HG02588 (cell line): Measurements from ENCODE around the gene NSD2.

Source experiments
- ATAC-seq: cut with Tn5 transposase; IDR thresholded peaks from one replicate; pipeline ENCODE4 v1.9.1; 2021; ENCODE audit warnings: mild to moderate bottlenecking, moderate library complexity; ENCODE audit not compliant: unreplicated experiment

The NSD2 gene

GRCh38 chr4:1982124-1983052 is 111.2 kb downstream of the NSD2 start:
- no peak for ATAC-seq

GRCh38 chr4:1983053-1983845 is 112.1 kb downstream of the NSD2 start:
- no peak for ATAC-seq

DNA sequence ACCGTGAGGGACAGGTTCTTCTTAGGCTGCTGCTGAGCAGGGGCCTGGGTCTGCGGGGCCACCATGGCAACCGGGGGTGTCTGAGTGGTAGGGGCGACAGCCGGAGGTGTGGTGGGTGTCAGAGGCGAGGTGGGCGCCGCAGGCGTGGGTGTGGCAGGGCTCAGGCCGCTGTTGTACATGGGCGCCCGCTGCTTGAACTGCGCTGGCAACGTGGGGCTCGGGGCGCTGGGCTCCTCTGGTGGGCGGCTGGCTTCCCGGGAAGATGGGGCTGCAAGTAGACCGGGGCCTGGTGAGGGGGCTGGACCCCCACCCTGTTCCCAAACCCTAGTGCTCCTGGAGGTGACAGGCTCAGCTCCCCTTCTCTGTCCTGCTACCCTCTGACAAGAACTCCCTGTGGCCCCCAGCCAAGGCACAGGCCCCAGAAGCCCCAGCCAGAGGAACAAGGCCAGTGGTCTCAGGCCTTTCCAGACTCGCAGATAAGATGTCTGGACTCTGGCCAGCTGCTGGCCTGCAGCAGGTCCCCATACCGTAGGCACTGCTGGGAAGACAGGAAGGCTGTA is 112.7 kb downstream of the NSD2 start:
- ATAC-seq: no peak

- ATAC-seq: no peak
These were observed 113.4 kb downstream of the NSD2 start for GRCh38 chr4:1984406-1985191.

- no peak for ATAC-seq
These were observed 114.1 kb downstream of the NSD2 start for GRCh38 chr4:1985294-1985693.

DNA sequence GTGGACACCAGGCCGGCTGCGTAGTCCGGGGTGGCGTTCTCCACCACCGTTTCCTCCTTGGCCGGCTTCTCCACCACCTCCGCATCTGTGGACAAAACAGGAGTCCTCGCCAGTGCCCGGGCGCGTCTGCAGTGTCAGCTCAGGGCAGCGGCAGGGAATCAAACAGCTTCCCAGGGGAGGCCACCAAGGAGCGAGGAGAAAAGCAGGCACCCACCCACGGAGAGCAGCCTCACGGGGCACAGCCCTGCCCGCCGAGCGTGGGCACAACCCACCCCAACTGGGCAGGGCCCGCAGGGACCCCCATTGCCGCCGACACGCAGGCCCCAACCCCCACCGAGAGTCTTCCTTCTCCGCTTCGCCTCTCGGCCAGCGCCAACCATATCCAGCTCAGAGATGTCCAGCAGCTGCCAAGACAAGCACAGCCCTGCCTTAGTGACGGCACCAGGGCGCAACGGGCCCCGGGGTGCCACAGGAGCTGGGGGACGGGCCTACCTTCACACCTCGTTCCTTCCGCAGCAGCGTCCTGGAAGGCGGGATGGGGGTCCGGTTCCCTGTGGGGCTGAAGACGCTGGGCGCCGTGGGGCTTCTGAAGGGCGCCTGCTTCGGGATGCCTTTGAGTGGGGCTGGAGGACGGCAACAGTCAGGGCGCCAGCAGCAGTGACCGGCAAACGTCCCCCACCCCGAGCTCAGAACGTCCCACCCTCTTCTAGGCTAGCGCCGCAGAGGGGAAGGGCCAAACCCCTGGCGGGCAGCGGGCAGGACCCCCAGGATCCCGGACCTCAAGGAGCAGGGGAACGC is 114.8 kb downstream of the NSD2 start:
- no peak for ATAC-seq

DNA sequence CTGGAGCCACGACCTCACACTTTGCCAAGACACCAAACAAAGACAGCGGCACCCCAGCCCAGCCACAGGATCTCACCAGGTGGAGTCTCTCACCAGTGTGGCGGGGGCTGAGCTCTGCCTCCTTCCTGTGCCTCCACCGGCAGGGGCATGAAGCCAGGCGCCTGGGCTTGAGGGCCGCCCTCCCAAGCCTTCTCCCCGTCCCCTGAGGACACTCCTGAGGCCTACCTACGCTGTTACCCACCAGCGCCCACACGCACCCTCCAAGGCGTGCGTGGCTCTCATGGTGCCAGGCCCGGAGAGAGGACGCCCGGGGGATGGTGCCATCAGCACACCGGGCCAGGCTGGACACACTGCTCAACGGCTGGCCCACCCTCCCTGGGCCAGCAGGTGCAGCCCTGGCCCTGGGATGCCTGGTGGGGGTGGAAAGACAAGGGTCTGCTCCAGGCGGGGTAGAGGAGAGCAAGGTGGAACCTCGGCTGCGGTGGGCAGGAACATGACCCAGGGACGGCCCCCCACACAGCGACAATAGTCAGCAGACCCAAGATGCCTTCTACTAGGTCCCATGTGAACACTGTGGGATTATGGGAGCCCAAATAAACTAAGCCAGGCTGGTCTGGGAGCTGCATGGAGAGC is 115.5 kb downstream of the NSD2 start:
- no peak for ATAC-seq

DNA sequence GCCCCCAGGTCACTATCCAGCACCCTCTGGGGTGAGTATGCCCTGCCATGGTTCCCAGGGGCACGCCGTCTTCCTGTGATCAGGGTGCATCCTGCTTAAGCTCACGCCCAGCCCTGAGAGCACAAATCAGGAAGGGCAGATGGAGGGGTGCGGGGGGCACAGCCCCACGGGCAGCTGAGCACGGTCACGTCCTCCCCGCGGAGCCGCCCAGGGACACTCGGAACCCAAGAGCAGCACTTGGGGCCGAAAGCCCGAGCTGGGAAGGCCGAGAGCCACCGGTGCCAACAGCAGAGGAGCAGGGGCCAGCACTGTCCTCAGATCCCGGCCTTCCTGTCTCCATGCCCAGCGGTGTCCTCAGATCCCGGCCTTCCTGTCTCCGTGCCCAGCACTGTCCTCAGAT is 116.1 kb downstream of the NSD2 start:
- ATAC-seq: no peak

DNA sequence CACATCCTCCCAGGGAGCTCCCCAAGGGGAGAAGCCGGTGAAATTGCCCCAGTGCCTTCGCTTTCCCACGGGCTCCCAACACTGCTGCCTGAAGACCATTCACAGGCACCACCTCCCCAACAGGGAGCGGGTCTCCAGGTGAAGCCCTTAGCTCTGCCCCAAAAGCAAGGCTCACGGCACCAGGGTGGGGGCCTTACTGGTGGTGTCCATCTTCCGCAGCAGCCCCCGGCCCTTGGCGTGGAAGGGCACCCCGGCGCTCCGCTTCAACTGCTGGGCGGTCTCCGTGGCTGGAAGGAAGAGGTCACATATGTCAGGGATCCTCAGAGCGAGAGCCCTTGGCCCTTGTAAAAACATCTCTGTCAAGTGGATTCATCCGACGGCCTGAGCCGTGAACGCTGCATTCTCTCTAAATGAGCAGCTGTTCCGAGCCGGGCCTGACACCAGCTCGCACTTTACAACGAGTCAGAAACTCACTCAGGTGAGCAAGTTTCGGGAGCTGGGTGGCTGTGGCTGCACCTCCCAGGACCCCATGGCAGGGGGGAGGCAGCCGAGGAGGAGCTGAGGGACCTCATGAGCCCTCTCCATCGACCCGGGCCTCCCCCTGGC is 116.6 kb downstream of the NSD2 start:
- no peak for ATAC-seq

DNA sequence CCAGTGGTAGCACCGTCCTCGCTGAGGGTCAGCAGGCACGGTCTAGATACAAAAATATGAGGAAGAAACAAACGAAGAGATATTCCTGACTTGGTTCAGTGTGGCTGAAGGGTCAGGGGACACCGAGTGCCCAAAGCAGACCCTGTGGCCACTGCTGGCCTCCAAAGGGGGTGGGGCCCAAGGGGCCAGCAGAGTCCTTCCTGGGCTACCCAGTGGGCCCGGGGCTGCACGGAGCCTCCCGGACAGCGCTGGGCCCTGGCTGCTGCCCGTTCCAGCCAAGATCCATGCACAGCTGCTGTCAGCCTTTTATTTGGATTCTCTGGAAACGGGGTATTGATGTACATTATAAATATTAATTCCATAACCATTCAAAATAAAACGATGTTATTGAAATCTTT is 117.1 kb downstream of the NSD2 start:
- no peak for ATAC-seq

DNA sequence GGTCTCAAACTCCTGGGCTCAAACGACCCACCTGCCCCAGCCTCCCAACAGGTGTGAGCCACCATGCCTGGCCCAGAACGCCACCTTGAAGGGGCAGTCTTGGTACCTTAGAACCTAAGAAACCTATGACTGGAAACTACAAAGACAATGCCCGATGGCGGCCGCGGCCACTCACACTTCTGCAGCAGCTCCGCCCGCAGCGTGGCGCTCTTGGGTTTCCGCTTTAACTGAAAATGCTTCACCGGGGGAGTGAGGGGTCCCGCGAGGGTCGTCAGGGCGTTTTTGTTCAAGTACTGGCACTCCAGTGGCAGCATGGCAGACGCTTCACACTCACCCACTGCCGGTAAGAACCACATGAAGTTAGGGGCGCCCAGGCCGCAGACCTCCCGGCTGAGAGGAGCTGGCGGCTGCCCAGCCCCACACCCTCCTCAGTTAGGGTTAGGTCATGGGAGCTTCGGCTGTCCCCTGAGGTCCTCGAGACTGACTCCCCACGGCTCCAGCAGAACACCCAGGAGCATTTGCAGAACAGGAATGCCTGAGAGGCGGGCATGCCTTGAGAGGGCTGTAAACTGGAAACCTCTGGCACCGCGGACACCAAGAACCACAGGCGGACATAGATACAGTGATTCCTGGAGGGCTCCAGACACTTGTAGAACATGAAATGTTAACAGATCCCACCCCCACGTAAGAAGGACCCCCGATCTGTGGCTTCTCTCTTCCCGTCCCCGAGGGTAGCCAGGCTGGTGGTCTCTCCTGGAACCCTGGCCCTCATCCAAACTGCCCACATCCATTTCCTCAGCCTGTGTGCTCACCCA is 118.5 kb downstream of the NSD2 start:
- ATAC-seq: no peak

DNA sequence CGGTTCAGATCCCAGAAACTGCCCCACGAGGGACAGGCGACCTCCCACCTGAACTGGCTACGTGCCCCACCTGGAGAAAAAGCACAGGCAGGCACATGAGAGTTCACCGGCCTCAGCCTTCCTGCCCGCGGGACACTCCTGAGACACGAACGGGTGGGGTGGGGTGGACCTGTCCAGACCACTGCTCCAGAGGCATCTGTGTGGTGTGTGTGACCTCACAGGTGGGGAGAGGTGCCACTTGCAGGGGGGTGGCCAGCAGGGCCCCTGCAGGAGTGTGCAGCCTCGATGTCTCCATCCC is 119.1 kb downstream of the NSD2 start:
- ATAC-seq: no peak

DNA sequence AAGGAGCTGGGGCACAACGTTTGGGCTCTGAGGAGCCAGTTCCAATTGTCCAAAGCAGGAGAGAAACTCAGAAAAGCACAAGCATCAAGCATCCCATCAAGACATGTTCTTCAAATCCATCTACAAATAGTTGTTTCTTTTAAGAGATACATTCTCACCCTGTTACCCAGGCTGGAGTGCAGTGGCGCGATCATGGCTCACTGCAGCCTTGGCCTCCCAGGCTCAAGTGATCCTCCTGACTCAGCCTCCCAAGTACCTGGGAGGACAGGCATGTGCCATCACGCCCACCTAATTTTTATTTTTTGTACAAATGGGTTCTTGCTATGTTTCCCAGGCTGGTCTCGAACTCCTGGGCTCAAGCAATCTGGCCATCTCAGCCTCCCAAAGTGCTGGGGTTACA is 119.5 kb downstream of the NSD2 start:
- ATAC-seq: no peak

DNA sequence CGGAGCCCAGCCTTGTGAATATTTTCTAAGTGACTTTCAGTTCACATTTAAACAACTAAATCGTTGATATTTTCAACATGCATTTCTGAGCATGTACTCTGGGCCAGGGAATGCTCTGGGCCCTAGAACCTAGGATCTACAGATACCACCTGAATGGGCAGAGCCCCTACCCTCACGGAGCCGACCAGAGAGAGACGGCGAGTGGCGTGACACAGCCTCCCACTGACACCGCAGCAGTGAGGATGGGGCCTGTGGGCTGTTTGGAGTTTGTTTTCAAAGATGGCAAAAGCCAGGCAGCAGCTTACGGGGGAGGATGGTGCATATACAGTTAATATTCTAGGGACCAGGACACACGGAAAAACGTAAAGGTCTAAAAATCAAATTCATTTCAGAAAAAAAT is 119.9 kb downstream of the NSD2 start:
- ATAC-seq: no peak

DNA sequence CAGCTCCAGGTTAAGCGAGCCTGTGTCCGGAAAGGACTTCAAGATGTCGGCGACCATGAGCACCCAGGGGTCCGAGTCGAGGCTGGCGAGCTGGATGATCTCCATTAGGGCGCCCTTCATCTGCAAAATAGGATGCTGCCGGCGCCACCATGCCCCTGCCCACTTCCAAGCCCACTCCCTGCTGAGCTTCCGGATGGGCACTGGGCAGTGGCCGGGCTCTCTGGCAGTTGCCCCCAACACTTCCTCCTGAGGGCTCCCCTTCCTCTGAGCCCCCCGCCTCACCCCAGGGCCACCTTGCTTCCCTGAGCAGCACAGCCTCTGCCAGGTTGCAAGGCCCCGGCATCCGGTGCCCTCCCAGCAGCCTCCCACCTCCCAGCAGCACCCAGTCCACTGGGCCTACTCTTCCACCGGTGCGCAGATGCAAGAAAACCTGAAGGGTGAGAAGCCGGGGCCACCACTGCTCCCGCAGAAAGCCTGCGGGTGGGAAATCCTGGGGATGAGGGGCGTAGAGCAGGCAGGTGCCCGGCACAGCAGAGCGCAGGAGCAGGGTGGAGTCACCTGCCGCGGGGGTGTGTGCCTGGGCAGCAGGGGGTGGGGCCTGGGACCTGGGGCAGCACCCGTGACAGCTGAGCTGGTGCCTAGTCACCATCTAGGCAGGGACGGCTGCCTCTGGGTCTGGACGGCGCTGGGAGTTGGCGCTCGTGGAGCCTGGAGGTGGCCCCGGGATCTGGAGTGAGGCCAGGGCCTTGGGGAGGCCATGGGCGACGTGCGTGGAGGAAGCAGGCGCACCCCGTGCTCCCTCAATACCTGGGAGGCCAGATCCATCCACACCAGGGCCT is 120.6 kb downstream of the NSD2 start:
- no peak for ATAC-seq

GRCh38 chr4:1992468-1993168 is 121.4 kb downstream of the NSD2 start:
- no peak for ATAC-seq

DNA sequence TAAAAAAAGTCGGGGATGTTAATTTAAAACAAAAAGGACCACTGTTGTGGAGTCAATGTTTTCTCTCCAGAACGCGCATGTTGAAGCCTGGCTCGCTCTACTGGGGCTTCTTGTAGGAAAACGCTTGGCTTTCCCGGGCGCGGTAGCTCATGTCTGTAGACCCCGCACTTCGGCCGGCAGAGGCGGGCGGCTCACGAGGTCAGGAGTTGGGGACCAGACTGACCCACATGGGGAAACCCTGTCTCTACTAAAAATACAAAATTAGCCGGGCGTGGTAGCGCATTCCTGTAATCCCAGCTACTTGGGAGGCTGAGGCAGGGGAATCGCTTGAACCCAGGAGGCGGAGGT is 122.0 kb downstream of the NSD2 start:
- no peak for ATAC-seq
